ENCODE data around the gene OMP. TPM values are rescaled to one million over a fixed set of nuclear protein-coding genes. Genes with fewer than 3 reads are reported as not detected.

The OMP gene
- total RNA-seq, 2 donors from 2014 or later, result 0.76 TPM; not detected in 1

DNA sequence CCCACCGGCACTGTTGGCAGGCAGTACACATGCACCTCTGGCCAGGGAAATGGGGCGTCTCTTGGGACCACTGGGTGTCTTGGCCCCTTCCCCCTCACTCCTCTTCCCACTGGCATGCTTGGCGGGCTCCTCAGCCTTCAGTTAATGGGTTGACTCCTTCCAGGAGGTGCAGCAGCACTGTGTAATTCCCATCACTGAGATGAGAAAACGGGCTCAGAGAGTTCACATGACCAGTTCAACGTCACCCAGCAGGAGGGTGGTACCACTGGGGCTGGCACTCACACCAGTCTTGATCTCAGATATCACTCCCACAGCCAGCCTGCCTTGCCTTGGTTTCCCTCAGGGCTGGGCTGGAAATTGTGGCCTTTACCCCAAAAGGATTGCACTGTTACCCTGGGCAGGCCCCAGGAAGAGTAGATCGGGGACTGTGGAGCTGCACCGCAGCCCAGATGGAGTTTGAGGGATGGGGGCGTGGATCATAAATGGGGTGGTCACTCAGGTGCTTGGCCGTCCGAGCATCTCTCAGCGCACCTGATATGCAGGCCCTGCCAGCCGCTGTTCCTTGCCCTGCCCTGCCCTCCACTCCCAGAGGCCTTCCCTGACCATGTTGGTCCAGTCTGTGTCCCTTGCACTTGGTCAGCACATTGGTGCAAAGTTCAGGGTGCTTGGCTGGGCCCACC lies 18.9 kb upstream of the OMP start:
- peak; percentile 56 for DNase-seq (ENCODE audit: low spot score)
- intact Hi-C loops (cut with DNase I), result no loop called here

DNA sequence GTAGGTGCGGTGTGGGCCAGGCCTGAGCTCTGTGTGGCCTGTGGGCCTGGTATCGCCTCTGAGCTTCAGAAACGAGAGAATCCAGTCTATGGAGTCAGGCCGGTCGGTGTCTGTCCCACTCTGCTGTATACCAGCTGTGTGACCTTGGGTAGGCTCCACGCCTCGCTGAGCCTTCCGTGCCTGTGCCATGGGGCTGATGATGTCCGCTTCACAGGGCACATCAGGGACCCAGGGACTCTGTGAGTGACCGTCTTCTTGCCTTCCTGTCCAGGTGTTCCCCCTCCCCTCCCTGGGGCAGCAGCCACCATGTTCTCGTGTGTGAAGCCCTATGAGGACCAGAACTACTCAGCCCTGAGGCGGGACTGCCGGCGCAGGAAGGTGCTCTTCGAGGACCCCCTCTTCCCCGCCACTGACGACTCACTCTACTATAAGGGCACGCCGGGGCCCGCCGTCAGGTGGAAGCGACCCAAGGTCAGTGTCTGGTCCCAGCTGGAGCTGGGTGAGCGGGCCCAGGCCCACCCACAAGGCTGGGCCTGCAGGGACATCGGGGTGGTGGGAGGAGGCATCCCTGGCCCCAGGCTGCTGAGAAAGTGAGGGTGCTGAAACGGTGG lies 18.0 kb upstream of the OMP start:
- DNase-seq (ENCODE audit: low spot score), result peak; percentile 62
- intact Hi-C loops (cut with DNase I), result no loop called here

DNA sequence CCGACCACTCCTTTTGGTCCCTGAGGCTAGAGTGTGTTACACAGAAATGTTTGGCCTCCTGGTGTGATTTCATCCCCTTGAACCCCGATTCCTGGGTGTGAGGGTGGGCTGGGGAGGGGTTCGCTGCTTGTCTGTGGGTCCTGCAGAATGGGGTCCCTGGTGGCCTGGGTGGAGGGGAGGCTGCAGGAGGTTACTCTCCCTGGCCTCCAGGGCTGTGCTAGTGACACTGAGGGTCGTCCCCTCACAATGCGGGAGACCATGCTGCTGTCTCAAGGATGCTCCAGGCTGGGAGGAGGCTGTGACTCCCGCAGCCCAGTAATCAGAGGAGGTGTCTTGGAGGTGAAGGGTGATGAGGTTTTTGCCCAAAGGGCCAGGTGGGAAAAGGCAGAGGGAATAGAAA lies 17.0 kb upstream of the OMP start:
- intact Hi-C loops (cut with DNase I), result no loop called here
- peak; percentile 32 for DNase-seq (ENCODE audit: low spot score)

DNA sequence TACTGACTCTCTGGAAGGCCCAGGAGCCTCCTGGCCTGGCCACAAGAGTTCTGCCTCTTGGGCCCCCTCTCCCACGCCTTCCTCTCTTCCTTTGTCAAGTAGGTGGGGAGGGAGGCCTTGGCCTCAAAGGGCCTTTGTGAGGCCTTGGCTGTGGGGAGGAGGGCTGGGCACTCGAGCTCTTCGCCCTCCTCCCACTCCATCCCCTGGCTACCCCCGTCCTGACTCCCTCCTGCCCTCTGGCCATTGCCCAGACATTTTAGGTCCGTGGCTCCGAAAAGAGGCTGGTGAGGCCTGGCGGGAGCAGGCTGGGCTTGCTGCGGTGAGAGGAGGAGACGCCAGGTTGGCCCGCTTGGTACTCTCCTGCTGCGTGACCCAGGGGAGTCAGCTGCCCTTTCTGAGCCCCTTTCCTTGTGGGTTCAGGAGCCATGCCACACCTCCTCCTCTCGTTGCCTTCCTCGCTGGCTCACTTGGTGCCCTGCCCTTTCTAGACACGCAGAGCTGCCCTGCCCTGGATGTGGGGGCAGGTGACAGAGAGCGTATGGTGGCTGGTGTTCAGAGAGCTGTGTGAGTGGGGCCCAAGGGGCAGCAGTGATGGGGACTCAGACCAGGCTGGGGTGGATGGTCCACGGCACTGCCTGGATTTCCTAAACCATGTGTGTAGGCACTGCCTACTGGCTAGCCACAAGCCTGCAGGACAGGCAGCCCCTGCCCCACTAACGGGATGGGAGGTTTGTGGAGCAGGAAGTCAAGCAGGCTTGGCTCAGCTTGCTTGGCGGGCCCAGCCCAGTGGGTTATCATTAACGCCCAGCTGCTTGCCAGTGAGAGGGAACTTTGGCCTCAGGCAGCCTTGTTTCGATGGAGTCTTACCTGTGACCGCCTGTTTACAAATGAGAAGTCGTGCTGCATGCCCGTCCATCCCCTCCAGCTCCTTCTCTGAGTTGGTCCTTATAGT lies 15.8 kb upstream of the OMP start:
- intact Hi-C loops (cut with DNase I), result no loop called here

DNA sequence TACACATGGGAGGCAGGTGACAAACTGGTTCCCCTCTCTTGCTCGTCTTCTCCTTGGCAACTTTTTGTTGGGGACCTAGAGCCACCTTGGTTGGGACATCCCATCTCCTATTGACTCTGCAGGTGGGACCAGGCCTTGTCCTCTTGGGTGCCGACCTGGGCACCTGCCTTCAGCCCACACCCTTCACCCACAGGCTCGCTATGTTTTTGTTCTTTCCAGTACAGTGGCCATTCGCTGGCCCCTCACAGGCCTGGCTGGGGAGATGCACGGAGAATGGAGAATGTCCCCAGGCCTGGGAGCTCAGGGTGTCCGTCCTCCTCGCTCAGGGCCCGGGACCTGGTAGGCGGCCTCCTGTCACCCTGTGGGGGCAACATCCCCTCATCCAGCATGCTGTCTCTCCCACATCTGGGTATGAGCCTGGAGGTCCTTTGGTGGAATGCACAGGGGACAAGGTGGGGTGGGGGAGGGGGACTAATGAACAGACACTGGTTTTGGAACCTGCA lies 14.9 kb upstream of the OMP start:
- DNase-seq (ENCODE audit: low spot score), result peak; percentile 60
- intact Hi-C loops (cut with DNase I), result no loop called here

More for the DNA sequence above, 15.8 kb upstream of the OMP start:
- DNase-seq (ENCODE audit: low spot score), result peak; percentile 75

DNA sequence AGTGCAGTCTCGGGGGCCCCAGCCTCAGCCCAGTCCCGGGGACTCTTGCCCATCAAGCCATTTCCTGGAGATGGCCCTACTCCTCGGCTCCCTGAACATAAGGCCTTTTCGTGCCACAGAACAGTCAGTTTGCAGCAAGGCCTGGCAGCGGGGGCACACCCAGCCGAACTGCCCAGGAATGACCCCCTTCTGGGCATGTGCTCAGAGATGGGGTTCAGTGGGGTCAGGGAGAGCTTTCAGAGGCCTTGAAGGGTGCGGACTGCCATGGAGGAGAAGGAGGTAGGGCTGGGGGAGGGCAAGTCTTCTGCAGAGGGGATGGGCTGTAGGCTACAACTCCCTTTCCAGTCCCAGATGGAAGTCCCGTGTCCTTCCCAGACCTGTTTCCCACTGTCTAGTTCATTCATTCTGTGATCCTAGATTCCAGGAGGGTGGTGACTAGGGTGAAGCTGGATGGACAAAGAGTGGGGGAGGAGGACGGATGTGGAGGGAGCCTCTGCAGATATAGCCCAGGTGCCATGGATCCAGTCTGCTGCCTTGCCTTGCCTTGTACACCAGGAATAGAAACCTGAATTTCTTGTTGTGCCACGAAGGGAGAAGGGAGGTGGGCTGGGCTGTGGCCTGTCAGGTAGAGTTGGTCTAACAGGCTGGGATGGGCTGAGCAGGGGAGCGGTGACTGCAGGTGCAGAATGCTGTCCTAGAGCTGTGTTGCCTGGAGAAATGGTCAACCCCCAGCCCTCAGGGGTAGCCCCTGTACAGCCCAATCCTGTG lies 14.2 kb upstream of the OMP start:
- DNase-seq (ENCODE audit: low spot score), result no peak
- intact Hi-C loops (cut with DNase I), result no loop called here

DNA sequence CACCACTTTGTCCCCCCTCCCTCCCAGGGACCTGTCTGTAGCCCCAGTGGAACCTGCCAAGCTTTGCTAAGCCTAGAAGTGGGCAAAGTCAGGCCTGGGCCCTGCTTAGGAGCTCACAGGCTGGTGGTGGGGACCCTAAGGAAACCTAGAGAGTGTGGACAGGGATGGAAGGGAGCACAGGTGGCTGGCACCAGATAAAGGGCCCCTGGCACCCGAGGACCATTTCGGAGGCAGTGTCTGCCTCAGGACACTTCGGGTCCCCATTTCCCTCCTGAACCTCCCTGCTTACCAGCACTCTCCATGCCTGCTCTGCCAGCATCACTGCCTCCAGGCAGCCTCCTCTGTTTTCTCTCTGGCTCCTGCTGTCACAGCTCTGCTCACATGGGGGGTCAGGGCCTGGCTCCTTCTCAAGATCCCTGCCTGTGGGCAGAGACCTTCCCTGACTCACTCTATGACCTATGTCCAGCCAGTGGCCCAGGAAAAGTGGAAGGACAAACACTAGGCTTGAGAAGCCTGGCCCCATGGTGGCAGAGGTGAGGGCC lies 13.6 kb upstream of the OMP start:
- peak; percentile 44 for DNase-seq (ENCODE audit: low spot score)
- intact Hi-C loops (cut with DNase I), result no loop called here

DNA sequence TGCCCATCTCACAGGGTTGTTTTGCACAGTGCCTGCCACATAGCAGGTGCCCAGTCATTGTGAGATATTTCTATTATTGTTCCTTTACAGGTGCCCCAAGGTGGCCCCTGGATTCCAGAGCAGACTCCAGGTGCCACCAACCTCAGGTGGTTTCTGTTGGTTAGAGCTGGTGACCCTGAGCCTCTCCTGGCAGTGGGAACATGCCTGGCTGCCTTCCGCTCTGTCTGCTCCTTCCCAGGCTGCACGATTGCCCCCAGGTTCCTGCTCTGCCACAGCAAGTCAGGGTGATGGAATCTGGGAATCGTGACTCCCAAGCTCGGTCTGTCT lies 12.6 kb upstream of the OMP start:
- intact Hi-C loops (cut with DNase I), result loop anchor here (2.0 to 5.0 kb wide), 2 partner anchors 41 to 43 kb away; no protein-coding TSS in a partner anchor
- DNase-seq (ENCODE audit: low spot score), result peak; percentile 66

DNA sequence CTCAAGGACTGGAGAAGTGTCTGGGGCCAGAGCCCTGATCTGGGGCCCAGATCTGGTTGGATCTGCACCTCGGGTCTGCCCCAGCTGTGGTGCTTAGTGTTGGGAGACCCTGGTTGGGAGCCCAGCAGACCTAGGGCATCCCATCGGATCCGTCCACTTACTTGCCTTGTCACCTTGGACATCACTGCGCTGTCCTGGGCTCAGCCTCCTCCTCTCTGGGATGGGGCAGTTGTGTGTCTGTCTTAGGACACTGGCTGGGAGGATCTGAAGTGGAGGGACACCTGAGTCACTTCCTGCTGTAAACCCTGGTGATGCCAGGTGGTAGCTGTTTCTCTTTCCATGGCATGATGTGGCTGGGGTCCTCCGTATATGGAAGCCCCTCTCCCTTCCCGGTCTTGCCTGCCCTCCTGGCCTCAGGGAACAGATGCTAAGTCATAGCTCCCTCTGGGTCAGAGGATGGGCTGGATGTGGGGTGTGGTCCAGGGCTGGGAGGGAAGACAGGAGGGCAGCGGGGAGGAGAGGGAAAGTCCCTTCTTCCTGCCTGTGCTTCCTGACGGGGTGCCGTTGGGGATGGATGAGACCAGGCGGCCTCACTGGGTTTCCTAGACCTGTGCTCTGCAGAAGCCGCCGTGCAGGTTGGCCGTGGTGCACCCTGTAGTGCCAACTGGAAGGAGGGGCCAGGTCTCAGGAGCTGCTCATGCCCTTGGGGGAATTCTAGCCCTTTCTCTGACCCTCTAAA lies 12.1 kb upstream of the OMP start:
- DNase-seq (ENCODE audit: low spot score), result peak; percentile 49
- intact Hi-C loops (cut with DNase I), result loop anchor here (2.0 to 5.0 kb wide), 2 partner anchors 42 to 43 kb away; no protein-coding TSS in a partner anchor

DNA sequence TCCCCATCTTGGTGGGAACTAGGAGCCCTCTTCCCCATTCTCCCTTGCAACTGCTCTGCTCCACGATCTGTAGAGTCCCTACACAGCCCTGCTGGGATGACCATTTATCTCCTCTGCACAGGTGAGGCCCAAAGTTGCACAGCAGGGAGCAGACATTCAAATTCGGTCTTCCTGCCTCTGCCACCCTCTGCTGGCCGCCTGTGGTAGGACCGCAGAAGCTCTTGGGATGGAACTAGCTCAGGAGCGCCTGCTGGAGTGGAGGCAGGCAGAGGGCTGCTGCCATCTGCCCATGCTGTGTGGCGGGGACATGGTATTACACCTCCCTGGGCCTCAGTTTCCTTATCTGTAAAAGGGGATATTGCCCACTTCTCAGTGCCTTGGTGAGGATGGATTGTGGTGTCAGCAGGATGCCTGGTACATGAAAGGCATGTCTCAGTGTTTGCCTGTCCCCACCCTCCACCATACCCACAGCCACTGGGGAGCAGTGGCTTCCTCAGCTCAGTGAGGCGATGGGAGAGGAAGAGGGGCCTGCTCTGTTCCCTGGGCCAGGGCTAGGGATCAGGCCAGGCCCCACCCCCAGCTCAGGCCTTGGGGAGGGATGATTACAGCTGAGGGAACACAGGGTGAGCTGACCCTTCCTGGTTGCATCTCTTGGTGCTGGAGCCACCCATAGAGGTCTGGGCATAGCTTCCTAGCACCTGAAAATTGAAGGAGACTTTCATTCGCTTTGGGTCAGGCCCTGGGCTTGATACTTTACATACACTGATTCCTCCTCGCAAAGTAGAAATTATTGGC lies 11.3 kb upstream of the OMP start:
- DNase-seq (ENCODE audit: low spot score), result peak; percentile 93
- intact Hi-C loops (cut with DNase I), result loop anchor here (2.0 to 5.0 kb wide), 2 partner anchors 43 to 44 kb away; no protein-coding TSS in a partner anchor

DNA sequence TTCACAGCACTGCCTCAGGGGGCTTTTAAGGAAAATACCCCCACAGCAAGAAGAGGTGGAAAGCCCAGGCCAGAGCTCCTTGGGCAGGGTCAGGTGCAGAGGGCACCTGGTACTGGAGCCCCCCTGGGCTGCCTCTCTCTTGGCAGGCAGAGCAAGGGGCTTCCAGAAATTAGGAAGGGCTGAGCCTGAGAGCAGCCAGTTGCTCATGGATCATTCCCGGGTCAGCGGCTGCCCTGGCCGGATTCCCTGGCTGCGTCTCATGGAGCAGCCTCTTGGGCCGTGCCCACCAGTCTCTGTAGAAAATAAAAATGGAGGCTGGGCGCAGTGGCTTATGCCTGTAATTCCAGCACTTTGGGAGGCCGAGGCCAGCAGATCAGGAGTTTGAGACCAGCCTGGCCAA lies 10.3 kb upstream of the OMP start:
- peak; percentile 79 for DNase-seq (ENCODE audit: low spot score)
- intact Hi-C loops (cut with DNase I), result loop anchor here in 1 of 2 donors (5.0 kb wide), 1 partner anchor 45 kb away; no protein-coding TSS in a partner anchor

DNA sequence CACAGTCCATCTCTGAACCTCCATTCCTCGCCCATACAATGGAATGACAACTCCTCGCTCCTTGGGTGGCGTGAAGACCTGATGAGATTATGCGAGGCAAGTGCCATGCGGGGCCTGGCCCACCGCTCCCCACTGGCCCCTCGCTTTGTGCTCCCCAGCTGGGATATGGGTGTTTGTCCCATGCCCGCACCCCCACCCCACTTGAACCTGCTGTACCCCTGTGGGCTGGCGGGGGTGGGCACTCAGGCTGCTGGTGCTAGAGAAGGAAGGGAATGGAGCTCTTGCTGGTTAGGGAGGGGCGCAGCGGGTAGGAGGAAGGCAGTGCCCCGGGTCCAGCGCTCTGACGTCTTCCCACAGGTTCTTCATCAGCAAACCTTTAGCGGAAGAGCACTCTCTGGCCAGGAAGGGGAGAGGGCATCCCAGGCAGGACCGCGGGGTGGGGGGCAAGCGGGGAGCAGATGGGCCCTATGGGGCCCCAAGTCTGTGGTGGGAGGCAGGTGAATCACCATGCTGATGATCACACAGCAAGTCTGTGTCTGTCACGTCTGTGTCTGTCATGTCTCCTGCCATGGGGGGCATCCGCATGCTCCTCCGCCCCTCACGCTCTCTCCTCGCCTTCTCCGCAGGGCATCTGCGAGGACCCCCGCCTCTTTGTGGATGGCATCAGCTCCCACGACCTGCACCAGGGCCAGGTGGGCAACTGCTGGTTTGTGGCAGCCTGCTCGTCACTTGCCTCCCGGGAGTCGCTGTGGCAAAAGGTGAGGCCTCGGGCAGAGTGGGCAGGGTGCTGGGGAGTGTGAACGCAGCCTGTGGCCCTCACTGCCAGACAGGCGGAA lies 9.4 kb upstream of the OMP start:
- DNase-seq (ENCODE audit: low spot score), result peak; percentile 73
- intact Hi-C loops (cut with DNase I), result loop anchor here in 1 of 2 donors (5.0 kb wide), 1 partner anchor 46 kb away; no protein-coding TSS in a partner anchor

DNA sequence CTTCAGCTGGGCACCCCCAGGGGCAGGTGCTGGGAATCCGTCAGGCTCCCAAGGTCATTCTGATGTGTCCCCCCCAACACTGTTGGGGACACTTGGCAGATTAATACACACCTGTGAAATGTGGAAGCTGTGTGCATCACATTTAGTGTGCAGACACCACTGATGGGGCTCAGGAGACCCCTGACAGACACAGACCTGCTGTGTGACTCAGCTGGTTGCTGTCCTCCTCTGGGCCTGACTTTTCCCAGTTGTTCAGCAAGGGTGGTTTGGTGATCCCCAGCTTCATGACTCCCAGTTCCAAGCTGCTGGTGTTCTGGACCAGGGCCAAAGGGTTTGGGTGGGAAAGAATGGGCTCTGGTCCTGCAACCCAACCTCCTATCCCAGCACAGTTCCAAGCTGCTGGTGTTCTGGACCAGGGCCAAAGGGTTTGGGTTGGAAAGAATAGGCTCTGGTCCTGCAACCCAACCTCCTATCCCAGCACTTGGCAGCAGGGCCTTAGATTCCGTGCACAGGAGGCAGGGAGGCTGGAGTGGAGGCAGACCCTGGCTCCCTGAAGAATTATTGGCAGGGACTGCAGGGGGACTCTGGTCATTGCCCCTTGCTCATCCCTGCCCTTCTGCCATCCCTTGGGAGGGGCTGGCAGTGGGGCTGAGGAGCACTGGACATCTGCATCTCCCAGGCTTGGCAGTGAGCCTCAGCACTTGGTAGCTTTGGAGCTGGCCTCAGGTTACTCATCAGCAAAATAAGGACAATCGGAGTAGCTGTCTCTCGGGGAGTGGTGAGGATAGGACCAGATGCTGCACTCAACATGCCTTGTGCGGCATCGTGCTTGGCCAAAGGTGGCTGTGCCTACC lies 8.4 kb upstream of the OMP start:
- DNase-seq (ENCODE audit: low spot score), result peak; percentile 62
- intact Hi-C loops (cut with DNase I), result loop anchor here in 1 of 2 donors (5.0 kb wide), 1 partner anchor 47 kb away; no protein-coding TSS in a partner anchor

DNA sequence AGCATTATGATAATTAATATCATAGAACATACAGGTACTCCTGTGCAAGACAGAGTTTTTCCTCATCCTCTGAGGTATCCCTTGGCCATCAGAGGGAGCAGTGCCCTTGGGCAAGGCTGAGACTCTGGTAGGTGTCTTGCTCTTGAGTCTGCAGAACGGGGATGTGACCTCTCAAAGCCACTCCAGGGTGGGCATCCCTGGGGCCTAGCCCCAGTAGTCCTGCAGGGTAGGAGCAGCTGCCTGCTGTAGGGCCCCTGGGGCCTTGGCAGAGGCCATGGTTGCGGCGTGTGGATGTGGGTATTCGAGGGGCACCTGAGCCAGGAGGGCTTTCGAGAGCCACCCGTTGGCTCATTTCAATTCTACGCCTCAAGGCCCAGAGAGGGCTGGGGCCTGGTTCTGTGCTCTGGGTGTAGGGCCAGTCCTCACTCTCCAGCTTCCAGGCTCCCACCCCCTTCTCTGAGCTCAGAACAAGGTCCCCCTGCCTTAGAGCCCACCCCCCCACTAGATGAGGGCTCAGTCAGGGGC lies 7.7 kb upstream of the OMP start:
- intact Hi-C loops (cut with DNase I), result loop anchor here in 1 of 2 donors (5.0 kb wide), 1 partner anchor 48 kb away; no protein-coding TSS in a partner anchor
- peak; percentile 54 for DNase-seq (ENCODE audit: low spot score)
